Measurements from ENCODE around the gene VSIG10L2. TPM values are rescaled to one million over a fixed set of nuclear protein-coding genes. Genes with fewer than 3 reads are reported as not detected.
"Not testable (repeated sequence)": the region's sequence is repeated elsewhere in the genome, so short reads cannot be mapped to it uniquely, and the experiment has no call there.

The VSIG10L2 gene
- total RNA-seq, result not detected in 2 replicates

GRCh38 chr11:125945797-125946520 is at the start of gene VSIG10L2:
VSIG10L2 (plus strand) TSS chr11:125946044; CDS start chr11:125946056, 12 bp downstream.
- DNase-seq (ENCODE audit: low read depth in 2 of 2), result no peak

GRCh38 chr11:125901872-125902271 is 44.0 kb upstream of the VSIG10L2 start:
- no peak for DNase-seq (ENCODE audit: low read depth in 2 of 2)

GRCh38 chr11:125902277-125902926 is 43.4 kb upstream of the VSIG10L2 start:
- no peak for DNase-seq (ENCODE audit: low read depth in 2 of 2)

- peak; percentile 88 to 89 for DNase-seq (ENCODE audit: low read depth in 2 of 2)
Observed at GRCh38 chr11:125902927-125903710, 42.7 kb upstream of the VSIG10L2 start, which contains the start of gene PUS3. PUS3 (minus strand) TSS chr11:125903206; CDS start chr11:125896284, 6,922 bp downstream.

- no peak for DNase-seq (ENCODE audit: low read depth in 2 of 2)
Observed at GRCh38 chr11:125903711-125904659, 41.9 kb upstream of the VSIG10L2 start, which contains the start of gene DDX25. DDX25 (plus strand) TSS chr11:125904508; CDS start chr11:125904518, 10 bp downstream.

- no peak for DNase-seq (ENCODE audit: low read depth in 2 of 2)
Observed at GRCh38 chr11:125904678-125905077, 41.2 kb upstream of the VSIG10L2 start.

- no peak for DNase-seq (ENCODE audit: low read depth in 2 of 2)
Observed at GRCh38 chr11:125910226-125910849, 35.5 kb upstream of the VSIG10L2 start.

GRCh38 chr11:125914601-125915000 is 31.2 kb upstream of the VSIG10L2 start:
- not testable (repeated sequence) for DNase-seq (ENCODE audit: low read depth in 2 of 2)

GRCh38 chr11:125916683-125917347 is 29.0 kb upstream of the VSIG10L2 start:
- DNase-seq (ENCODE audit: low read depth in 2 of 2), result no peak

GRCh38 chr11:125918140-125918840 is 27.6 kb upstream of the VSIG10L2 start:
- no peak for DNase-seq (ENCODE audit: low read depth in 2 of 2)

- DNase-seq (ENCODE audit: low read depth in 2 of 2), result no peak
Observed at GRCh38 chr11:125921042-125921441, 24.8 kb upstream of the VSIG10L2 start.

GRCh38 chr11:125922156-125922555 is 23.7 kb upstream of the VSIG10L2 start:
- DNase-seq (ENCODE audit: low read depth in 2 of 2), result no peak

- DNase-seq (ENCODE audit: low read depth in 2 of 2), result peak; percentile 73 to 80
Observed at GRCh38 chr11:125923012-125923579, 22.7 kb upstream of the VSIG10L2 start.

- no peak for DNase-seq (ENCODE audit: low read depth in 2 of 2)
Observed at GRCh38 chr11:125923633-125924032, 22.2 kb upstream of the VSIG10L2 start.

GRCh38 chr11:125924384-125925007 is 21.3 kb upstream of the VSIG10L2 start:
- DNase-seq (ENCODE audit: low read depth in 2 of 2), result no peak

GRCh38 chr11:125925247-125925740 is 20.6 kb upstream of the VSIG10L2 start:
- DNase-seq (ENCODE audit: low read depth in 2 of 2), result peak in 1 of 2 donors; percentile 81

- DNase-seq (ENCODE audit: low read depth in 2 of 2), result no peak
Observed at GRCh38 chr11:125925804-125926203, 20.0 kb upstream of the VSIG10L2 start.

GRCh38 chr11:125926682-125927081 is 19.2 kb upstream of the VSIG10L2 start:
- no peak for DNase-seq (ENCODE audit: low read depth in 2 of 2)

Data from lung microvascular endothelial cell (primary cell).